Activated CD4-positive, alpha-beta memory T cell treated with anti-CD3 and anti-CD28 coated beads, Interleukin-2, amount 10 ng/mL, durations not matched to agents 7 days and 5 days (primary cell): ENCODE data around the gene ORAI1. TPM values are rescaled to one million over a fixed set of nuclear protein-coding genes. Genes with fewer than 3 reads are reported as not detected.

ENCODE experiments used
- CTCF ChIA-PET: fragments of 350-600 bp; sonication (Branson Sonifier 250); formaldehyde crosslinking; loops from one replicate; lab custom pipeline; 2021; ENCODE audit warnings: antibody characterized with exemption, inconsistent platforms; lab: Charles Lee
- POLR2A ChIA-PET: fragments of 350-600 bp; sonication (Branson Sonifier 250); formaldehyde crosslinking; loops from one replicate; lab custom pipeline; 2021; ENCODE audit warnings: antibody characterized with exemption; lab: Charles Lee
- DNase-seq: peaks from one replicate; pipeline ENCODE4 v3.0.0-alpha.2; 2020
- H3K27ac Mint-ChIP-seq: one replicate; pipeline ENCODE4 v1.8.0; 2021; ENCODE audit warnings: mild to moderate bottlenecking, mixed read lengths
- H3K27me3 Mint-ChIP-seq: one replicate; pipeline ENCODE4 v1.8.0; 2021; ENCODE audit warnings: mixed read lengths
- H3K36me3 Mint-ChIP-seq: one replicate; pipeline ENCODE4 v1.8.0; 2021; ENCODE audit warnings: low read depth, mixed read lengths
- H3K4me1 Mint-ChIP-seq: one replicate; pipeline ENCODE4 v1.8.0; 2021; ENCODE audit warnings: mixed read lengths
- H3K4me3 Mint-ChIP-seq: one replicate; pipeline ENCODE4 v1.8.0; 2021; ENCODE audit warnings: mild to moderate bottlenecking, mixed read lengths
- H3K9me3 Mint-ChIP-seq: one replicate; pipeline ENCODE4 v1.8.0; 2021; ENCODE audit warnings: mixed read lengths
- total RNA-seq, 2 experiments: library from RNA; stranded (reverse); gene quantifications; one replicate each; pipeline ENCODE4 v1.2.3, GENCODE V29; 2021

Gene ORAI1
- total RNA-seq, 2 experiments from 2014 or later: 69.0 to 70.3 TPM

DNA sequence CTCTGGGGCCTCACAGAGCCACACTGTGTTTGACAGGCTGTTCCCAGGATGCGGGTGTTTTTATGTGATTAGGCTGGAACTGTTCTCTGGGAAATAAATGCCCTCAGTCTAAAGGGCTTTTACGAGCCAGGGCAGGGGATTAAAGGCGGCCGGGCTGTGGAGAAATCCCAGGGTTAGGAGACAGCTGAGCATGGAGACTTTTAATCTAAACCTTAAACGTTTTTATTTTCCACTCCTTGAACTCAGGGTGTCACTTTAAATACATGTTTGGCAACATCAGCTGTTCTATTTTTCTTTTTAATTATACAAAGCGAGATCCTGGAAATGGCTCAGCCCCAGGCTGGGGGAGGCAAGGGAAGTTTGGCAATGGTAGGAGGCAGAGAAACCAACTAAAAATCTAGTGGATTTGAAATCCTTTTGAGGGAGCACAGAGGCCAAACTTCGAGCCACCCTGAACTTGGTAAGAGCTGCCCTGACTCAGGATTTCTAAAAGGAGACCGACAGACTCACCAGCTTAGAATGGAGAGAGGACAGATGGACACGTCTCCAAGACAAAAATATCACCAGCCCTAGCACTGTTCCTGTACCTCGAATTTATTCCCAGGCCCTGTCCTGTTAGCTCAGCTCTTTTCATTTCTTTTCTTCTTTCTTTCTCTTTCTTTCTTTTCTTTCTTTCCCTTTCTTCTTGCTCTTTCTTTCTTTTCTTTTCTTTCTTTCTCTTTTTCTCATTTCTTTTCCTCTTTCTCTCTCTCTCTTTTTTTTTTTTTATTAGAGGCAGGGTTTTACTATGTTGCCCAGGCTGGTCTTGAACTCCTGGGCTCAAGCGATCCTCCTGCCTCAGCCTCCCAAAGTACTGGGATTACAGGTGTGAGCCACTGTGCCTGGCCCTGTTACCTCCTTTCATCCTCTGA is 15.8 kb upstream of the ORAI1 start:
- no peaks in the 10 kb centered on the region for H3K9me3 Mint-ChIP-seq
- H3K4me1 Mint-ChIP-seq: peaks cover 9% of the 10 kb centered on the region
- POLR2A ChIA-PET: interaction anchor here (1.1 kb wide), 1 partner anchor 26 kb away, joined by 4 read pairs; no protein-coding TSS in a partner anchor
- H3K27ac Mint-ChIP-seq: no peak overlapping the region
- no peak for DNase-seq
- H3K27me3 Mint-ChIP-seq: no peaks in the 10 kb centered on the region
- no peaks in the 10 kb centered on the region for H3K36me3 Mint-ChIP-seq
- CTCF ChIA-PET: no interaction called here
- H3K4me3 Mint-ChIP-seq: no peak overlapping the region

DNA sequence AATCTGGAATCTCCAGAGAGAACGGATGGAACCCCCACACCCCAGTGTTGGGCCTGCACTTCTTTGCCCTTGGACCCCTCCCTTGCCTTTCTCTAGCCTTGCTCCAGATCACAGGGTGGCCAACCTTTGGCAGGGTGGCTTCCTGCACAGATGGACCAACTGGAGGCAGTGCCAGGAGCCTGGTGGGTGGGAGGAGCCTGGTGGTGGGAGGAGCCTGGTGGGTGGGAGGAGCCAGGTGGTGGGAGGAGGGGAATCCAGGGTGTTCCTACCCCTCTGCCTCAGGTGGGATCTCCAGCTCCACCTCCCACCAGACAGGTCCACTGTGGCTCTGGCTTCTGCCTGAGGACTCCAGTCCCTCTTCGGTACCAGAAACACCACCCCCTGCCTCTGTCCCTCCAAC is 15.0 kb upstream of the ORAI1 start:
- H3K4me3 Mint-ChIP-seq: no peak overlapping the region
- H3K4me1 Mint-ChIP-seq: peaks cover 12% of the 10 kb centered on the region
- CTCF ChIA-PET: no interaction called here
- H3K36me3 Mint-ChIP-seq: no peaks in the 10 kb centered on the region
- DNase-seq: peak; percentile 32
- no peaks in the 10 kb centered on the region for H3K9me3 Mint-ChIP-seq
- POLR2A ChIA-PET: no interaction called here
- no peak overlapping the region for H3K27ac Mint-ChIP-seq
- no peaks in the 10 kb centered on the region for H3K27me3 Mint-ChIP-seq

DNA sequence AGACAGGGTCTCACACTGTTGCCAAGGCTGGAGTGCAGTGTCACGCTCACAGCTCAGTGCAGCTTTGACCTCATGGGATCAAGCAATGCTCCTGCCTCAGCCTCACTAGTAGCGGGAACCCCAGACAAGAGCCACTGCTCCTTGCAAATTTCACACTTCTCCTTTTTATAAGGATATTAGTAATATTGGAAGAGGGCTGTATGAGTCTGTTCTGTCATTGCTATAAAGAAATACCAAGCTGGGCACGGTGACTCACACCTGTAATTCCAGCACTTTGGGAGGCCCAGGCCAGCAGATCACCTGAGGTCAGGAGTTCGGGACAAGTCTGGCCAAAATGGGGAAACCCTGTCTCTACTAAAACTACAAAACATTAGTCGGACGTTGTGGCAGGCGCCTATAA is 12.9 kb upstream of the ORAI1 start:
- CTCF ChIA-PET: interaction anchor here (2.2 kb wide), 1 partner anchor 10 kb away, joined by 9 read pairs; no protein-coding TSS in a partner anchor
- peaks cover 14% of the 10 kb centered on the region for H3K4me1 Mint-ChIP-seq
- H3K9me3 Mint-ChIP-seq: no peaks in the 10 kb centered on the region
- no peak overlapping the region for H3K27ac Mint-ChIP-seq
- DNase-seq: no peak
- H3K27me3 Mint-ChIP-seq: no peaks in the 10 kb centered on the region
- no peak overlapping the region for H3K4me3 Mint-ChIP-seq
- POLR2A ChIA-PET: interaction anchor here (0.8 kb wide), 2 partner anchors 12 to 44 kb away, joined by 3 read pairs; no protein-coding TSS in a partner anchor
- no peaks in the 10 kb centered on the region for H3K36me3 Mint-ChIP-seq

DNA sequence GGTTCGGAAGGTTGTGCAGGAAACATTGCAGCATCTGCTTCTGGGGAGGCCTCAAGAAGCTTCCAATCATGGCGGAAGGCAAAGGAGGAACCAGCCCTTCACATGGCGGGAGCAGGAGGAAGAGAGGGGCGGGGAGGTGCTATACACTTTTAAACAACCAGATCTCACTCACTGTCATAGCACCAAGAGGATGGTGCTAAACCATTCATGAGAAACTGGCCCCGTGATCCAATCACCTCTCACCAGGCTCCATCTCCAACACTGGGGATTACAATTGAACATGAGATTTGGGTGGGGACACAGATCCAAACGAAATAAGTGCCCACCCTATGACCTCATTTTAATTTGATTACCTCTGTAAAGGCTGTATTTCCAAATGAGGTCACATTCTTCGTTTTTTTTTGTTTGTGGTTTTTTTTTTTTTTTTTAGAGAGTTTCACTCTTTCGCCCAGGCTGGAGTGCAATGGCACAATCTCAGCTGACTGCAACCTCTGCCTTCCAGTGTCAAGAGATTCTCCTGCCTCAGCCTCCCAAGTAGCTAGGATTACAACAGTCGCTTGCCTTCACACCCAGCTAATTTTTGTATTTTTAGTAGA is 11.4 kb upstream of the ORAI1 start:
- Mint-ChIP-seq H3K27ac (no peak overlapping the region), H3K4me3 (no peak overlapping the region), H3K9me3 (no peaks in the 10 kb centered on the region), H3K4me1 (peaks cover 14% of the 10 kb centered on the region), H3K27me3 (no peaks in the 10 kb centered on the region), H3K36me3 (no peaks in the 10 kb centered on the region)
- no peak for DNase-seq
- ChIA-PET POLR2A (interaction anchor here (0.6 kb wide), 1 partner anchor 74 kb away, joined by 3 read pairs; no protein-coding TSS in a partner anchor), CTCF (interaction anchor here (2.2 kb wide), 1 partner anchor 9 kb away, joined by 9 read pairs; no protein-coding TSS in a partner anchor)

DNA sequence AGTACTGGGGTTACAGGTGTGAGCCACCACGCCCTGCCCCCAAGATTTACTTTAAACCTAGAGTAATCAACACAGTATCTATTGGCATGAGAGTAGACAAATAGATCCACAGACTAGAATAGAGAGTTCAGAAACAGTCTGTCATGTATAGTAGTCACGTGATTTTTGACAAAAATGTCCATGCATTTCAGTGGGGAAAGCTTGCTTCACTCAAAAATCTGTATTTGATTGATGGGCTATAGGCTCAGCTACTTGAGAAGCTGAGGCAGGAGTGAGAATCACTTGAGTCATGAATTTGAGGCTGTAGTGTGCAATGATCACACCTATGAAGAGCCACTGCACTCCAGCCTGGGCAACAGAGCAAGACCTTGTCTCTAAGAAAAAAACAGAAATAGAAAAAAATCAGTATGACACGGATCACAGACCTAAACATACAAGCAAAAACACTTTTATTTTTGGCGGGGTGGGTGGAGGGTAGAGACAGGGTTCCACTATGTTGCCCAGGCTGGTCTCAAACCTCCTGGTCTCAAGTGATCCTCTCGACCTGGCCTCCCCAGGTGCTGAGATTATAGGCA is 7.6 kb upstream of the ORAI1 start:
- POLR2A ChIA-PET: no interaction called here
- no peak overlapping the region for H3K27ac Mint-ChIP-seq

DNA sequence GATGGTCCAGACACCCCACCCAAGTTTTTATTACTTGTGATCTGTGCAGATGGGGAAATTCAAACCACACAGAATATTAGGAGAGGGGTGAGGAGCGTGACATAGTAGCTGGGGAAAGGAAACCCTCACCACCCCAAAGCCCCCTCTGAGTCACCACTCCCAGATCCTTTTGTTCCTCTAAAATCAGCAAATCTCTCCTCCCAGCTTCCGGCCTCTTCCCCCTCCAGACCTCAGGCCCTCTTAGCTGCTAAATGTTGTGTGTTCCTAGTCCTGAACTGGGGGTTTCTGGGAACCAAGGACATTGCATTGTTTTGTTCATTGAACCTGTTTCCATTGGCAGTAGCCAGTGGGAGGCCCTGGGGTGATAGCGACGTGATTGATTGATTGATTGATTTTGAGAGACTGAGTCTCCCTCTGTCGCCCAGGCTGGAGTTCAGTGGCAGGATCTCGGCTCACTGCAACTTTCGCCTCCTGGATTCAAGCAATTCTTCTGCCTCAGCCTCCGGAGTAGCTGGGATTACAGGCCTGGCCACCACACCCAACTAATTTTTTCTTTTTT is 5.9 kb upstream of the ORAI1 start:
- POLR2A ChIA-PET: interaction anchor here (1.2 kb wide), 1 partner anchor 51 kb away, joined by 4 read pairs; no protein-coding TSS in a partner anchor
- Mint-ChIP-seq H3K9me3 (no peaks in the 10 kb centered on the region), H3K4me1 (peaks cover 14% of the 10 kb centered on the region), H3K27me3 (no peaks in the 10 kb centered on the region), H3K4me3 (no peak overlapping the region), H3K36me3 (no peaks in the 10 kb centered on the region), H3K27ac (no peak overlapping the region)
- DNase-seq: no peak
- CTCF ChIA-PET: interaction anchor here (1.1 to 1.7 kb wide), 3 partner anchors 68 to 122 kb away, joined by 3 to 5 read pairs (median 3); no protein-coding TSS in a partner anchor

More for the DNA sequence above, 7.6 kb upstream of the ORAI1 start:
- no peaks in the 10 kb centered on the region for H3K36me3 Mint-ChIP-seq
- CTCF ChIA-PET: interaction anchor here (0.7 to 1.7 kb wide), 2 partner anchors 65 to 120 kb away, joined by 3 to 5 read pairs; no protein-coding TSS in a partner anchor
- no peaks in the 10 kb centered on the region for H3K9me3 Mint-ChIP-seq
- H3K4me3 Mint-ChIP-seq: no peak overlapping the region
- H3K27me3 Mint-ChIP-seq: no peaks in the 10 kb centered on the region
- DNase-seq: no peak
- peaks cover 15% of the 10 kb centered on the region for H3K4me1 Mint-ChIP-seq

DNA sequence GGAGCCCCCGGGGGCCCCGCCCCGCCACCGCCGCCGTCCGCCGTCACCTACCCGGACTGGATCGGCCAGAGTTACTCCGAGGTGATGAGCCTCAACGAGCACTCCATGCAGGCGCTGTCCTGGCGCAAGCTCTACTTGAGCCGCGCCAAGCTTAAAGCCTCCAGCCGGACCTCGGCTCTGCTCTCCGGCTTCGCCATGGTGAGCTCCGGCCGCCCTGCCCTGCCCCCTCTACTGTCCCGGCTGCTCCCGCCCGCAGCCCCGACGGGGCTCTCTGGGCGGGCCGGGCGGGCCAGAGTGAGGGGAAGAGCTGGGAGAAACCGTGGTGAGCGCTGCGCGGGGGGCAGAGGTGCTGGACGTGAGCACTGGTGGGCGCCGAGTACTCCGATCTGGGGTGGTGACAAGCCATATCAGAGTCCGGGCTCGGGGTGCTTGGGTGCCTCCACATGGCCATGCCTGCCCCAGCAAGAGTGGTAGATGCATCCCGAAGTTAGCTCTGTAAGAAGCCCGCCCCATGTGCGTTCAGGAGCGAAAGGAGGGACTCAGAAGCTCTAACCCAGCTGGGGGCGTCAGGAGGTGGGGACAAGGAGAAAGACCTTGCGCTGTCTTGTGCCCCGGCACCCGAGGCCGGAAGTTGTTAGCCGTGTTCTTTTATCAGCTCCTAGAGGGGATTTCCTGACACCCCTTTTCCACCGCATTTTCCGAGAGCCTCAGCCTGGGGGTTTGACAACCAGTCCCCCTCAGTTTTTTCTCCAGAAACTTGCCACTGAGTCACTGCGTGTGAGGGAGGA is 717 bp downstream of the ORAI1 start:
- ChIA-PET CTCF (interaction anchor here (0.5 to 6.7 kb wide), 19 partner anchors 10 to 167 kb away, joined by 3 to 90 read pairs (median 11); partner anchors contain the start of genes MORN3 and RHOF), POLR2A (interaction anchor here (0.8 to 7.3 kb wide), 32 partner anchors 10 to 275 kb away, joined by 3 to 89 read pairs (median 6); partner anchors contain the start of genes ANAPC5, KDM2B, MORN3 and RHOF)
- peaks cover 54% of the 10 kb centered on the region for H3K4me1 Mint-ChIP-seq
- H3K36me3 Mint-ChIP-seq: peaks cover 44% of the 10 kb centered on the region
- peak overlapping the region; percentile 90 for H3K4me3 Mint-ChIP-seq
- no peaks in the 10 kb centered on the region for H3K27me3 Mint-ChIP-seq
- no peaks in the 10 kb centered on the region for H3K9me3 Mint-ChIP-seq
- peak; percentile 81 for DNase-seq
- H3K27ac Mint-ChIP-seq: peak overlapping the region; percentile 87

DNA sequence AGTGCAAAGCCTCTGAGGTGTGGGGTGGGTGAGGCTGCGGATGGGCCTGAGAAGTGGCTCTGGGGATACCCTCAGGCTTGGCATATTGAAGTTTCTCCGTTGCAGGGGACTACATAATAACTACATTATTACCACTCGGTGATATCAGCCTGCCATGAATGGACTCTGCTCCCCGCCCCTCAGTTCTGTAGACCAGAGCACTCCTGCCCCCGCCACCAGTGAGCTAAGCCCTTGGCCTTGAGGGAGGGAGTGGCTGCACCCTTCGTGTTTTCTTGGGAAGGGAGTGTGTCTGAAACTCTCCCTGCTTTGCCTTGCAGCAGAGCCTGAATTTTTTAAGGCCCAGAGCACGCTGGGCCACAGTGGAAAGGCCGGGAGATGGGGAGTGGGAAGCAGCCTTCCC is 1.7 kb downstream of the ORAI1 start:
- H3K4me1 Mint-ChIP-seq: peaks cover 64% of the 10 kb centered on the region
- POLR2A ChIA-PET: interaction anchor here (1.2 to 7.3 kb wide), 19 partner anchors 9 to 228 kb away, joined by 3 to 89 read pairs (median 12); partner anchors contain the start of genes KDM2B, MORN3, RHOF and RNF34

DNA sequence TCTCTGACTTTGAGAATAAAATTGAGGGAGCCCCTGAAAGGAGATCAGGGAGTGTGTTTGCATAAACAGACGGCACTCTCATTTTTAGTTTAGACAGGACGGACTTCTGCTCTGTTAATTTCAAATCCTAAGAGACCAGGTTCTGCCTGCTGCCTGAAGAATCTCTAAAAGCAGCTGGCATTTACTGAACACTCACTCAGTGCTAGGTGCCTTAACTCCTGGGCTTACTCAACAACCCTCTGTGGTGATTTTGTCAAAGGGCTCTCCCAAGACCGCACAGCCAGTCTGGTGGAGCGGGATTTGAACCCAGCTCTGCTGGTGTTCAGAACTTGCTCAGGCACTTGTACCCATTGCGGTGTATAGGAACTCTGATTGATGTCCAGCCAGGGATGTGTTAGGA is 2.2 kb downstream of the ORAI1 start:
- H3K27ac Mint-ChIP-seq: peak overlapping the region; percentile 87
- H3K9me3 Mint-ChIP-seq: no peaks in the 10 kb centered on the region
- ChIA-PET POLR2A (interaction anchor here (2.7 to 7.3 kb wide), 9 partner anchors 9 to 92 kb away, joined by 10 to 89 read pairs (median 41); partner anchors contain the start of genes KDM2B and MORN3), CTCF (interaction anchor here (0.7 to 6.7 kb wide), 12 partner anchors 9 to 129 kb away, joined by 3 to 90 read pairs (median 15); partner anchors contain the start of gene MORN3)
- H3K4me1 Mint-ChIP-seq: peaks cover 66% of the 10 kb centered on the region
- peak; percentile 31 for DNase-seq
- peak overlapping the region; percentile 90 for H3K4me3 Mint-ChIP-seq
- no peaks in the 10 kb centered on the region for H3K27me3 Mint-ChIP-seq
- peaks cover 49% of the 10 kb centered on the region for H3K36me3 Mint-ChIP-seq

More for the DNA sequence above, 1.7 kb downstream of the ORAI1 start:
- Mint-ChIP-seq H3K27ac (peak overlapping the region; percentile 87), H3K27me3 (no peaks in the 10 kb centered on the region), H3K4me3 (peak overlapping the region; percentile 90), H3K9me3 (no peaks in the 10 kb centered on the region), H3K36me3 (peaks cover 49% of the 10 kb centered on the region)
- CTCF ChIA-PET: interaction anchor here (0.9 to 6.7 kb wide), 15 partner anchors 9 to 166 kb away, joined by 3 to 90 read pairs (median 12); partner anchors contain the start of genes MORN3 and RHOF
- DNase-seq: no peak

DNA sequence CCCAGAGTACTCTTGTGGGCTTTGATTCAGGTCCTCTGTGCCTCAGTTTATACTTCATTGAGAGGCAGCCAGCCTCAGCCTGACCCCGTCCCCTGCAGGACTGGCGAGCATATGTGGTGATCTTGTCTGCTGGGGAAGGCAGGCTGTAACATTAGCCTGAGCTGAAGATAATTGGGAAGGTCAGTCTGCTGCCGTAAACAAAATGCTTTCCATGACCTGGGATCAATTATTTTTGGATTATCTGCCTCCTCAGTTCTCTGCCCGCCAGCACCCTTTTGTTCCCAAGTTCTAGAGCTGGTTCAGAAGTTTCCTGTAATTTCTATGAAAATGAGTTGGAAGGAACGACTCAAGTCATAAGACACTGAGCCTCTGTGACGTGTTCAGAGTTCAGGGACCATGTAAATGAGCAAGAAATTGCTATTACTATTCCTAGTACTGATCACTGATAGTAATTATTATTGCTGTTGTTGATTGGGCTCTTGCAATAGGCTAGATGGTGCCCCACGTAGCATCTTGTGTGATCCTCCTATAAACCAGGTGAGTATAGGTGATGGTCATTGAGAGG is 4.5 kb downstream of the ORAI1 start:
- Mint-ChIP-seq H3K27me3 (no peaks in the 10 kb centered on the region), H3K27ac (peak overlapping the region; percentile 68), H3K9me3 (no peaks in the 10 kb centered on the region), H3K36me3 (peaks cover 55% of the 10 kb centered on the region), H3K4me3 (peak overlapping the region; percentile 1), H3K4me1 (peaks cover 65% of the 10 kb centered on the region)
- POLR2A ChIA-PET: interaction anchor here (0.7 to 7.3 kb wide), 4 partner anchors 10 to 50 kb away, joined by 3 to 89 read pairs (median 10); partner anchors contain the start of gene KDM2B
- DNase-seq: no peak
- CTCF ChIA-PET: interaction anchor here (0.6 to 1.1 kb wide), 2 partner anchors 78 to 164 kb away, joined by 3 to 4 read pairs; no protein-coding TSS in a partner anchor
